ENCODE results near the gene CSF2RB.

CSF2RB gene

DNA sequence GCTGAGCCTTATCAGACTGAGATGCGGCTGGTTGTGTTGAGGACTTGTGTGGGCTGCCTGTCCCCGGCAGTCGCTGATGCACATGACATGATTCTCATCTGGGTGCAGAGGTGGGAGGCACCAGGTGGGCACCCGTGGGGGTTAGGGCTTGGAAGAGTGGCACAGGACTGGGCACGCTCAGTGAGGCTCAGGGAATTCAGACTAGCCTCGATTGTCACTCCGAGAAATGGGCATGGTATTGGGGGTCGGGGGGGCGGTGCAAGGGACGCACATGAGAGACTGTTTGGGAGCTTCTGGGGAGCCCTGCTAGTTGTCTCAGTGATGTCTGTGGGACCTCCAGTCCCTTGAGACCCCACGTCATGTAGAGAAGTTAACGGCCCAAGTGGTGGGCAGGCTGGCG is 25.5 kb downstream of the CSF2RB start:
- no peak for DNase-seq

DNA sequence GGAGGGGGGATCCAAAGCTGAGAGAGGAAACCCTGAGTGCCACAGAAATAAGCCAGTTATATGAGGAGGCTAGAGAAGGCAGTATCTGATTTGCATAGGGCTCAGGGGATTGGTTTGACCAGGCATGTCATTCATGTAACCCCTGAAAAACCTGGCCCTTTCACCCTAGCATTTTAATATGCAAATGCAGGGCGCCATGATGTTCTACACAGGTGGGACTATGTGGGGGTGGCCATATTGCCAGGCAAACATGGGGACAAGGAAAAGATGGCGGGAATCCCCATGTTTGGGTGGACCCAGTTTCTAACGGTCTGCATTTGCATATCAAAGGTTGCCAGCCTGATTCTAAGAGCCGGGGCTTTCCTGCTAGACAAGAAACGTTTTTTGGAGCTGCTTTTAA is 27.2 kb downstream of the CSF2RB start:
- DNase-seq: no peak

DNA sequence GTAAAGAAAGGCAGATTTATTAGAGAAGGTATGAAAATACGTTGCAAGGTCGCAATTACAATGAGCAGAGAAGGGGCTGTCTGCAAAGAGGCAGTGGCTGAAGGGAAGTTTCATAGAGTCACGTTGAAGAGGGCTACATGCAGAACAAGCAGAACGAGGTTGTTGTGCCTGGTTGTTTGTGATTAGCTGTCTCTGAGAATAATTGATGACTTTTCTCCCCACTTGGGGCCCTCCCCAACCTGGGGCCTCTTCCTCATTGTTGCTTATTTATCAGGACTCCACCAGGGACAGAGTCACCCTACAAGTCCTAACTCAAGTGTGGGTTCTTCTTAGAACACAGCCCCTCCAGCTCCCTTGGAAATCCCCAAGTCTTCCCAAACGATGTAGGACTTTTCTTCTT is 29.1 kb downstream of the CSF2RB start:
- DNase-seq: no peak

DNA sequence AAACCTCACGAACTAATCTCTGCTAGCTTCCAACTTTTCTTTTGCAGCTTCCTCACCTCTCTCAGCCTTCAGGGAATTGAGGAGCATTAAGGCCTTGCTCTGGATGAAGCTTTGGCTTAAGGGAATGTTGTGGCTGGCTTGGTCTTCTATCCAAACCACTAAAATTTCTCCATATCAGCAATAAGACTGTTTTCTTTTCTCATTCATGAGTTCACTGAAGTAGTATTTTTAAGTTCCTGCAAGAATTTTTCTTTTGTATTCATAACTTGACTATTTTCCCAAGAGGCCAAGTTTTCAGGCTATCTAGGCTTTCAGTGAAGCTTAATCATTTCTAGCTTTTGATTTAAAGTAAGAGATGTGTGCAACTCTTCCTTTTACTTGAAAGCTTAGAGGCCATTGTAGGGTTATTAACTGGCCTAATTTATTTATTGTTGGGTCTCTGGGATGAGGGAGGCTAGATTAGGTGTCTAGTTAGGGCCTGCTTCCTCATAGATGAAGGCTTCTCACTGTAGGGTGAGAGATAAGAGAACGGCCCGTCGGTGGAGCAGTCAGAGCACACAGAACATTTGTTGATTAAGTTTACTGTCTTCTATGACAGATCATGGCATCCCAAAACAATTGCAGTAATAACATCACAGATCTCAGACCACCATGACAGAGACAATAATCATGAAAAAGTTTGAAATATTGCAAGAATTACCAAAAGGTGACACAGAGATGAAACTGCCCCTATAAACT is 33.2 kb downstream of the CSF2RB start:
- DNase-seq: no peak

DNA sequence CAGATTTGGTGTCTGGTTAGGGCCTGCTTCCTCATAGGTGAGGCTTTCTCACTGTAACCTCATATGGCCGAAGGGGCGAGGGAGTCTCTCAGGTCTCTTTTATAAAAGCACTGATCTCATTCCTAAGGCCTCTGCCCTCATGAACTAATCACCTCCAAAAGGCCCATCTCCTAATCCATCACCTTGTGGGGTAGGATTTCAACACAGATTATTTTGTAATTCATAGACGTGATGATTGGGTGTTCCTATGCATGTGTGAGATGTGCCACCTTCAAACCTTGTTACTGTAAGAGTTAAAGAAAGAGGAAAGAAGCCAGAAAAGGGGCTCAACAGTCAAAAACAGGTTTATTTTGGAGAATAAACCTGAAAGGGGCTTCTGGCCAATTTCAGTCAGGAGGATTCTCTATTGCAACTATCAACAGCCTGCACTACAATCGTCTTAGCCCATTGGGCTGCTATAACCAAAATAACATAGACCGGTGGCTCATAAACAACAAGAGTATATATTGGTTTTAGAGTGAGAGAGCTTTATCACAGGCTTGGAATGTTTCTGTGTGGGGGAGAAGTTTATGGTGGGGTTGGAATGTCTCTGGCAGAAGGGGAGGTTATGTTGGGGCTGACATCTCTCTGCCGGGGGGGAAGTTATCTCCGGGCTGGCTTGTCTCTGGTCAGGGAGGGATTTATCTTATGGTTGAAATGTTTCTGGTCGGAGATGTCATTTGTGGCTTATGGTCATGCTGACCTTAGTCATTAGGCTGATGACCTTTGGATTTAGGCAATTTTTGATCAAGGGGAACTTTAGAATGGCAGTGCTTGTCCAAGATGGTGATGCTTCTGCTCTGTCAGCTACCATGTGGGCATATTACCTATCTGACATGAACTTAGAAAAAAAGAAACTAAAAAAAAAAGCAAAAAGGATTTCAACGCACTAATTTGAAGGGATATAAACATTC is 35.1 kb downstream of the CSF2RB start:
- DNase-seq: no peak

DNA sequence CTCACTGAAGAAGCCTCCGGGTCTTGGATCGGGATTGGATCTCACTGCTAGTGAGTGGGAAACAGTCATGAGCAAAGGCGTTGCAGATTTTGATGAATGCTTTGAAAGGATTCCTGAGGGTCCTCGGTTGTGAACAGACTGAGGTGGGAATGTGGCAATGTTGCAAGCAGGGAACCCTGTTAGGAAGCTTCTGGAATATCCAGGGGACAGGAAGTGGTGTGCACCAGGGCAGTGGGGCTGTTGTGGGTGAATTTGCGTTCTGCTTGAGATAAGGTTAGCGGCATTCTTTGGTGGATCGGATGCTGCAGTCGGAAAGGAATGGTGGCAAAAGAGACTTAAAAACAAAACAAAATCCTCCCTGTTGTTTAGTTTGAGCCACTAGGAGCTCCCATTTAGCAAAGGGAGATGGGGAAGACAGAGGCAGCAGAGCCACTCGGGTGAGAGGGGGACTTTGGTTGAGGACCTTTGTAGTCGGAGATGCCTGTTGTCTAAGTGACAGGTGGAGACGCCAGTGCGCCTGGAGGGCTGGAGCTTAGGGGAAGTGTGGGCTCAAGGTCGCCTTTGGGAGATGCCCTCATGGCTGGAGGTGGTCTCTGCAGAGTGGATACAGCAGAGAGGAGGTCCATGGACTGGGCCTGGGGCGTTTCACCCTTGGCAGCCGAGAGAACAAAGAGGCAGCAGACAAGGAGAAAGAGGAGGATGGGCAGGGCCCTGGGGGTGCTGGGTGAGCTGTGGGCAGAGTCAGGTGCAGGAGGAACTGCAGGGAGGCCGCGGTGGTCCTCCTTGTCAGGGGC is 37.6 kb downstream of the CSF2RB start:
- no peak for DNase-seq

DNA sequence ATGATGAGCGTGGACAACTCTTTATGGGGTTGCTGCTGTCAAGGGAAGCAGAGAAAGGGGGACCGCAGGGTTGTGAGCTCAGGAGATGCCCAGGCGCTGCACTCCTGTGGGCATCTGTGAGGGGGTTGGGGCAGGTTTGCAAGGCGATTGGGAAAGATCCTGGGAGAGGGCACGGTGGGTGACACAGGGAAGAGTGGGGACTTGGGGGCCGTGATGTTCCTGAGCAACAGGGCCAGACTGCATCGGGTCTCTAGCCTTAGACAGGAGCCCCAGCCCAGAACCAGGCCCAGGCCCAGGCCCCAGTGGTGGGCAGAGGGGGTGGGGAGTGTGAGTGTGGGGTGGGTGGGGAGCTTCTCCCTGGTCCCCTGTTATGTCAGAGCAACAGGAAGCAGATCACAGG is 38.3 kb downstream of the CSF2RB start:
- no peak for DNase-seq

DNA sequence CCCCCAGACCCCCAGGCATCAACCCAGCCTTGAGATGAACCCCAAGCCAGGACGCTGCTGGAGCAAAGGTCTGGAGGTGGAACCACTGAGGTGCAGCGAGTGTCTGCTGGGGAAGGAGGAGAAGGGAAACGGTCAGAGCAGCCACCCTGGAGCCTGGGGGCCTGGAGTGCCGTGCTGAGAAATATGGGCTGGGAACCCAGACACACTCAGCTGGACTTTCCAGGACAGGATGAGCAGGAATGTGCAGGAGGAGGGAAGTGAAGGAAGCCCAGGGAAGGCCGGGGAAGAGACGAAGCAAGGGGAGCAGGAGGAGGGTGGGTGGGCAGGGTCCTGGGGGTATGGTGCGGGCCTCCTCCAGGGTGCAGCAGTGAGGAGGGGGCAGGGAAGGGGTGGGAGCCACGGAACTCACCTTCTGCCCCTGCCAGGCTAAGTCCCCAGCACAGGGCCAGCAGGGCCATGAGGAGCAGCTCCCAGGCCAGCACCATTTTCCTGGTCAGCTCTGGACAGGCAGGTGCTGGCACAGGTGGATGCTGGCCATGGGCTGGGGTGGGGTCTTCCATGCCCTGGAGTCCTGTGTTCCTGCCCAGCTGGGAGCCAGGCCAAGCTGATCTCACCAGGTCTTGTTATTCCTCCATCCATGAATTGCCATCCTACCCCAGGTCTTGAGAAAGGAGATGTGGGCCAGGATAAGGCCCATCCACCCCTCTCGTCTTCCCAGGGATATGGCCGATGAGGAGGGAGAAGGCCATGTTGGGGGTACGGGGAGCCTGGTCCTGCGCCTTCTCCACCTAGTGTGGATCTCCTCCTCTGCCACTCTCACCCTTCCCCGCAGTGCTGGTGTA is 40.0 kb downstream of the CSF2RB start:
- DNase-seq: no peak

DNA sequence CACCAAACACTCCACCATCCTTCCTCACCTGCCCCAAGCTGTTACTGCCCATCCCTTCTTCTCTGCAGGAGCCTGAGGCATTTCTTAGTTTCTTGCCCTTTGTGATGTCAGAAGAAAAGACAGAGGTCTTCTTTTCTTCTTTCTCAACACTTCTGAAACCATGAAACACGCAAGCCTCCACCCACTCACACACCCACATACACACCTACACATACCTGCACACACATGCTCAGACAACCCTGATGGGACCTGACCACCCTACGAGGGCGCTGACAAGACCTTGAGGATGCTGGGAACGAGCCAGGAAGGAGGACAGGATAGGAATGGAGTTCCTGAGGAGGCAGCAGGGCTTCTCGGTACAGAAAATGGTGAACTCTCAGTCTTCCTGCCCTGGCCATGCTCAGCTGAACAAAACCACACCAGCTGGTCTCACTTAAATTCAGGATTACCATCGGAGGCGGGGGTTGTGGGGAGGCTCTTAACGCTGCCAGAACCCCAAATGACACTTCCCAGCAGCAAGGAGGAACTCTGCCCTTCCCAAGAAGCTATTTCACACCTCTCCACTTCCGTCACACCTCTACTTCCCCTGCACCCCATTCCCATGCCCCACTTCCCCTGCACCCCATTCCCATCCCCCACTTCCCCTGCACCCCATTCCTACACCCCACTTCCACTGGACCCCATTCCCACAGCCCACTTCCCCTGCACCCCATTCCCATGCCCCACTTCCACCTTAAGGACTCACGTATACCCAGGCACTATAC is 41.0 kb downstream of the CSF2RB start:
- peak; percentile 9 for DNase-seq

DNA sequence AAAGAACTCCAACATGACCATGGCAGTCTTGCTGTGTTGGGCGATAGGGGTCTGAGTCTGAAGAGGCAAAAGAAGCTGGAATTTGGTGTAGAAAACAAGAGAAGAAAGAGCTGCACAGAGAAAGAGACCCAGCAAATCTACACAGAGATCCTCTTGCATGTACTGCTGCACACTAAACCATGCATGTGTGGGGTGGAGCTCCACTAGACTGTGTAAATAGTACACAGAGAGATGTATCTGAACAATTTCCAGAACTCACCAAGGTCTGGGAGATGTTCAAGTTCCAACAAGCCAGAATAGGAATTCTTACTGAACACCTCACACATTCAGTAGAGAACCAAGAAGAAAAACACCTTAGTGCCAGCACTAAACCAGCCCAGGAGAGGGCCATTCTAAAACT is 42.3 kb downstream of the CSF2RB start:
- DNase-seq: no peak

DNA sequence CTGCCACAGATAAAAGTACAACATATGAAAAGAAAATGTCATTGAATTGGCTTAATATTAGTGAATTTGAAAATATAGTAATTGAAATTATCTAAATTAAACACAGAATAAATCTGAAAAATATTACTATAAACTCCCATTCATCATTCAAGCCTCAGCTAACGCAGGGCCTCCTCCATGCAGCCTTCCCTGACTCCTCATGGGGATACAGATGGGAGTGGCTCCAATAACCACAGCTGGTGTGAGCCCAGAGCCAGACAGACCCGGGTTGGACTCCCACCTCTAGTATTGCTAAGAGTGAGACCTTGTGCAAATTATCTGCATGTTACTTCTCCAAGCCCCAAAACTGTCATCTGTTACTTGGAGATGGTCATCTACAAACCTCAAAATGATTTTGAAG is 44.9 kb downstream of the CSF2RB start:
- no peak for DNase-seq

DNA sequence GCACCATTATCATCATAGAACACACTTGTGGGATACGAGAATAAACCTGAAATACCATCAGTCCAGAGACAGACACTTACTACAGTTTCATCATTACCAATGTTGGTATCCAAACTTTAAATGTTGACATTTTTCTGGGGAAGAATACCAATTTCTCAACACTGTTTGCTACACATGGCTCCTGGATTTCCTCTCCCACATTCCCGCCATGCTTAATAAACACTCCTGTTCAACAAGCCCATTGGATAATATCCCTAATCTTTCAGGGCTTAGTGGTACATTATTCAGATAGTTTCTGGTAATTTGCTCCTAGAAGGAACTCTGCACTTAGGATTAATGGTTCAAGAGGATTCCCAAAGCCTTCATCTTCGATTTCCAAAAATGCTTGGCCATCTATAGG is 48.2 kb downstream of the CSF2RB start:
- no peak for DNase-seq

DNA sequence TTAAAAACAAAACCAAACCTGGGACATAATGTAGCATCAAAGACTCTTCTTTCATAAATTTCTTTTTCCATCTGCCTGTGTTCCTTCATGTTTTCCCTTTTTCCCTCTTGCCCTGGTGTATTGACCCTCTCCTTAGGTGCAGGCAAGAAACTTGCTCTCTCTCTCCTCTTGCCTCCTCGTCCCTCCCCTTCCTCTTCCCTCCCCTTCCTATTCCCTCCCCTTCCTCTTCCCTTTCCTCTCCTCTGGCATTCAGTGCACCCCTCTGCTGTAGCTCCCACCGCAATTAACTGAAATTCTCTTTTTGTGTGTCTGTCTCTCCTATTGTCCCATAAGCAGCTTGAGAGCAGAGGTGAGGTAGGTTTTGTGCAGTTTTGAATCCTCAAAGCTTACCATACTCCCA is 49.9 kb downstream of the CSF2RB start:
- DNase-seq: no peak

DNA sequence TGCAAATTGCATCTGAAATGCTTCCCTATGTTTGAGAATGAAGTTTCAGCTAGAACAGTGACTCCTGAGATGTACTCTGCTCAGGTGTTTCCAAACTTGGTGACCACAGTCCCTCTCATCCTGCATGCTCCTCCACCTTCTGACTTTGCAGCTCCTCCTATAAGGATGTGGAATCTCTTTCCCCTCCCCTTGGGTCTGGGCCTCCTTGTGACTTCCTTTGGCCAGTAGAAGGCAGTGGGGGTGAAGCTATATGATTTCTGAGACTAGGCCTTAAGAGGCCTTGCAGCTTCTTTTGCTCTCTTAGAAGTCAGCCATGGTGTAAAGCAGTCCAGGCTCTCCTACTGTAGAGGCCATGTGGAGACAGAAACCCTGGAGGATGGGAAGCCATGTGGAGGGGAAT is 50.7 kb downstream of the CSF2RB start:
- no peak for DNase-seq

DNA sequence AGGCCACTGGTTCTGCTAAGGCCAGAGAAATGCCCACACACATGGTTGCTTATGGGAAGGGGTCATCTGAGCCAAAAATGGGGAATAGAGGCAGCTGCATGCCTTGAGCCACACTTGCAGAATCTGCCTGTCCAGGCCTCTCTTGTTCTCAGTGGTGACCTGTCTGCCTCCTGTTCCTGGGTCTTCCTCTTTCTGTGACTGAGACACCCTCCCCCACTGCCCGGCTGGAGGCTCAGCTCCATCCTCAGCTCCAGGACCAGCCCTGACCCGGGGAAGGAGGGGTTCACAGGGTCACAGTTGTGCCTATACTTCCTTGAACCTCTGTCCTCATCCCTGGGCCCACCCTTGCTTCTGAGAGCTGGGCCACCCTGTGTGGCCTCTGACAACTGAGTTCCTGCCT is 52.3 kb downstream of the CSF2RB start:
- DNase-seq: no peak

DNA sequence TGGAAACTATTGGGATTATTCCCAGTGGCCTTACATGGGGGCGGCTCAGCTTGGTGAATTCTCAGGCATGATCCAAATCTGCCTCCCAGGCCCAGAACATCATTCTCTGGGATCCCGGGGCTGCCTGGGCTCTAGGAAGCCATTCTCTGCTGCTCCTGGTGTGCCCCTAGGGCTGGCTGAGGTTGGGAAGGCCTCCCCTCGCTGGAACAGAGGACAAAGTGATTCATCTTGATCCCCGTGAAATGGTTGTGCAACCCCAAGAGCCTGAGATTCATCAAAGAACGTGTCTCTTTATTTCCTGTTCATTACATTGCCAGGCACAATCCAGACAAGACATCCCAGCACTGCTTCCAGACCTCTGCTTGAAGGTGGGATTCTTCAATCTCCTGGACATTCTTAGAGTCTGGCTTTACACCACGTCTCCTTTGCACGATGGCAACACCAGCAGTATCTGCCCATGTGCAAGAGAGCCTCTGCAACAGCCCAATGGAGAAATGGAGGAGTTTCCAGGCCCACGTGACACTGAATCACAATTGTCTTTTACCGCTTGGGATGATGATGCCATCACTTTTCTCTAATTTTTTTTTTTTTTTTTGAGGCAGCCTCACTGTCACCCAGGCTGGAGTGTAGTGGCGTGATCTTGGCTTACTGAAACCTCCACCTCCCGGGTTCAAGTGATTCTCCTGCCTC is 53.6 kb downstream of the CSF2RB start:
- no peak for DNase-seq

DNA sequence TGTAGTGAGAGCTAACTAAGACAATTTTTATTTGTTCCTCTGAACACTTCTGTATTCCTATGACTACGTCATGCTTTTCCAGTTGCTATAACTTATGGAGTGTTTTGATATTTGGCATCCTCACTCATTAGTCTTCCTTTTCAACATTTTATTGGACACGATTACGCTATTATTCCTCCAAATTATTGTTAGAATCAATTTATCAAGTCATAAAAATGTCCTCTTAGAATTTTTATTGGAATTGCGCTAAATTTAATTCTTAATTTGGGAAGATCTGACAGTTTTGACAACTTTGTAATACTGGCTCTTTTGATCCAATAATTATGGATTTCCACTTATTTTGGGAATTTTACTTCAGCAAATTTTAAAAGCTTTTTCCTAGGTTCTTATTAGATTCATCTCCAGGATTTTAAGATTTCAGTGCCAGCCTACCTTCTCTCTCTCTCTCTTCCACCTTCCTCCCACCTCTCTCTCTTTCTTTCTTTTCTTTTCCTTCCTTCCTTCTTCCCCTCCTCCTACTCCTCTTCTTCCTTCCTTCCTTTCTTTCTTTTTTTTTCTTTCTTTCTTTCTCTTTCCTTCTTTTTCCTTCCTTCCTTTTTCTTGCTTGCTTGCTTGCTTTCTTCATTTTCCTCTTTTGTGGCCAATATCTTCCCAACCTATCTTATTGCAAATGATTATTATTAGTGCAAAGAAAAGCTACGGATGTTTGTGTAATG is 55.0 kb downstream of the CSF2RB start:
- DNase-seq: no peak

DNA sequence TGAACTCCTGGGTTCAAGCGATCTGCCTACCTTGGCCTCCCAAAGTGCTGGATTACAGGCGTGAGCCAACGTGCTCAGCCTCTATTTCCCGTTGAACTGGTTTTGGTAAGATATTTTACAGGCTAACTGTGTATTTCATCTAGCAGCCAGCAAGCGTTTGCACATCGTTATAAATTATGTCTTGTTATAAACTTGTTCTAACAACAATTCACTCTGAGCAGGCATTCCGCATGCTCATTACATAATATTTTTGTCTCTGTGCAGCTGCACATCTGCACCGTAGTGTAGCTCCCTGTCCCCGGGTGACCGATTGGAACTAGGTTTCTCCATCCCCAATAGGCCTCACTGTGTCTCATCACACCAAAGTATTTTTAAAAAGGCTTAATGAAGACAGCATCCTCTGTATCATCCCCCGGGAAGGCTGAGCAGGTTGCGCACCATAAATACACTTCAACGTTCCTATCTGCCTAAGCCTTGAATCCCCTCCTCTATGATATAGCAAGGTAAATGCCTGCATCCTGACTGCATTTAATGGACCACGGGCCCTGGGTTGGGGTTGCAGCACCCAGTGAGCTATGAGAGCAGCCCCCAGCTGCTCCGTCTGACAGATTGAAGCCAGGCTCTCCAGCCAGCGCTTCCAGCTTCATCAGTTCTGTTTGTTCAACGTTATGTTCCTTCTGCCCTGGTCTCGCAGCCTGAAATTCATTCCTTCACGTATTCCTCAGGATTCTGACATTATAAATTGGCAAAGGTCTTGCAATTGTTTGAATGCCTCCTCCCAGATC is 58.1 kb downstream of the CSF2RB start:
- DNase-seq: no peak

DNA sequence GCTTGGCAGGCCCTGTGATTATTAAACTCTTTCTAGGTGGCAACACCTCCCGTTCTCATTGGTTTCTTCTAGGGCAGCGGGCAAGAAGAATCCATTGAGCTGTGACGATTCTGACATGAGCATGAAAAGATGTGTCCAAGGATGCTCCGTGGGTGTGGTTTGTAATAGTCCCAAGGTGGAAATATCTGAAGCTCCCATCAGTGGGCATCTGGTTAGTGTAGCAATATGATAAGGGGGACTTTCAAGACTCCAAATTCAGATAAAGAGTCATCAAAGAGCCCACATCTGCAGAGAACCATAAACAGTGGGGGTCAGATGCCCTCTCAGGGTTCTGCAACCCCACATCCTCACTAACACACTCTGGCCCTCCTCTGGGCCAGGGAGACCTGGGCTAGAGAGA is 63.2 kb downstream of the CSF2RB start:
- DNase-seq: no peak

All from activated T-cell treated with anti-CD3 and anti-CD28 coated beads for 4 hours (primary cell).